Prostate gland (tissue), 2 donors: Measurements from ENCODE around the gene HSDL2. TPM values are rescaled to one million over a fixed set of nuclear protein-coding genes. Genes with fewer than 3 reads are reported as not detected.

Experiments
- DNase-seq: peaks from one replicate; pipeline ENCODE4 v3.0.0-alpha.2; 2019; ENCODE audit warnings: low spot score
- H3K27ac ChIP-seq, 2 donors: fragments of 200-600 bp; sonication (generic); 2 replicates each; pipeline ENCODE4 v1.5.1; 2017 to 2019
- H3K27me3 ChIP-seq: fragments of 200-600 bp; sonication (generic); replicated peaks from 2 replicates; pipeline ENCODE4 v1.5.1; 2019; ENCODE audit not compliant: insufficient read depth
- H3K36me3 ChIP-seq, 2 donors: fragments of 200-600 bp; sonication (generic); 1 replicate in 1 of 2; 2 replicates in 1 of 2; pipeline versions ENCODE4 v1.5.1 to v1.8.1; 2017 to 2019
- H3K4me1 ChIP-seq: fragments of 200-600 bp; sonication (generic); replicated peaks from 2 replicates; pipeline ENCODE4 v1.5.1; 2019
- H3K4me3 ChIP-seq, 2 donors: fragments of 200-600 bp; sonication (generic); 2 replicates each; pipeline ENCODE4 v1.5.1; 2017 to 2019
- H3K9me3 ChIP-seq: fragments of 200-600 bp; sonication (generic); 2 replicates; pipeline ENCODE4 v1.5.1; 2017
- POLR2A ChIP-seq: fragments of 450-650 bp; IDR thresholded peaks from one replicate; pipeline ENCODE4 v1.6.1; 2016; ENCODE audit warnings: antibody characterized with exemption, mild to moderate bottlenecking
- POLR2AphosphoS5 ChIP-seq: sonication (generic); formaldehyde crosslinking; IDR thresholded peaks from one replicate; pipeline ENCODE4 v1.6.1; 2017; ENCODE audit warnings: antibody characterized with exemption
- WGBS: methylation state at CpG from one replicate; pipeline ENCODE4 v1.1.5; 2018; 5-methylcytosine and 5-hydroxymethylcytosine counted together
- intact Hi-C: fragments of 100-400 bp; cut with DNase I; formaldehyde crosslinking; loops from one replicate; pipeline ENCODE4 v1.14.2; 2022
- total RNA-seq, 2 donors: library from RNA; depleted of rRNA; stranded (reverse); fragments of >200 nt; gene quantifications; one replicate each; pipeline ENCODE4 v1.1.0, GENCODE V29; 2016
- TF ChIP-seq, protein P1 (sequence below), 4 experiments: fragments of 200-600 bp in 2 of 4; fragments of 450-650 bp in 2 of 4; sonication (generic) in 2 of 4; IDR thresholded peaks; 1 replicate in 3 of 4; 2 replicates in 1 of 4; pipeline ENCODE4 v1.5.1; 2016 to 2019; ENCODE audit warnings: antibody characterized with exemption in 4 of 4, mild to moderate bottlenecking in 2 of 4, moderate library complexity in 2 of 4

HSDL2 gene
- total RNA-seq, 2 donors from 2014 or later = 22.2 to 25.2 TPM

GRCh38 chr9:112445196-112445595 lies 65.3 kb downstream of the HSDL2 start:
- no peak overlapping the region for H3K27ac ChIP-seq
- H3K4me3 ChIP-seq = no peak overlapping the region
- no peaks in the 10 kb centered on the region for H3K4me1 ChIP-seq
- no peaks in the 10 kb centered on the region for H3K36me3 ChIP-seq
- WGBS = 95% methylated on average over 1 of the region's 1 CpG
- H3K9me3 ChIP-seq = no peaks in the 10 kb centered on the region
- no peaks in the 10 kb centered on the region for H3K27me3 ChIP-seq
- no peak for DNase-seq
- intact Hi-C loops = loop anchor here (10.0 kb wide), 1 partner anchor 260 kb away; no protein-coding TSS in a partner anchor
- no peak for TF ChIP-seq POLR2AphosphoS5
- TF ChIP-seq, protein P1, sequence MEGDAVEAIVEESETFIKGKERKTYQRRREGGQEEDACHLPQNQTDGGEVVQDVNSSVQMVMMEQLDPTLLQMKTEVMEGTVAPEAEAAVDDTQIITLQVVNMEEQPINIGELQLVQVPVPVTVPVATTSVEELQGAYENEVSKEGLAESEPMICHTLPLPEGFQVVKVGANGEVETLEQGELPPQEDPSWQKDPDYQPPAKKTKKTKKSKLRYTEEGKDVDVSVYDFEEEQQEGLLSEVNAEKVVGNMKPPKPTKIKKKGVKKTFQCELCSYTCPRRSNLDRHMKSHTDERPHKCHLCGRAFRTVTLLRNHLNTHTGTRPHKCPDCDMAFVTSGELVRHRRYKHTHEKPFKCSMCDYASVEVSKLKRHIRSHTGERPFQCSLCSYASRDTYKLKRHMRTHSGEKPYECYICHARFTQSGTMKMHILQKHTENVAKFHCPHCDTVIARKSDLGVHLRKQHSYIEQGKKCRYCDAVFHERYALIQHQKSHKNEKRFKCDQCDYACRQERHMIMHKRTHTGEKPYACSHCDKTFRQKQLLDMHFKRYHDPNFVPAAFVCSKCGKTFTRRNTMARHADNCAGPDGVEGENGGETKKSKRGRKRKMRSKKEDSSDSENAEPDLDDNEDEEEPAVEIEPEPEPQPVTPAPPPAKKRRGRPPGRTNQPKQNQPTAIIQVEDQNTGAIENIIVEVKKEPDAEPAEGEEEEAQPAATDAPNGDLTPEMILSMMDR (IDR thresholded peaks at IDR 0.05) = no peak
- TF ChIP-seq POLR2A = no peak

DNA sequence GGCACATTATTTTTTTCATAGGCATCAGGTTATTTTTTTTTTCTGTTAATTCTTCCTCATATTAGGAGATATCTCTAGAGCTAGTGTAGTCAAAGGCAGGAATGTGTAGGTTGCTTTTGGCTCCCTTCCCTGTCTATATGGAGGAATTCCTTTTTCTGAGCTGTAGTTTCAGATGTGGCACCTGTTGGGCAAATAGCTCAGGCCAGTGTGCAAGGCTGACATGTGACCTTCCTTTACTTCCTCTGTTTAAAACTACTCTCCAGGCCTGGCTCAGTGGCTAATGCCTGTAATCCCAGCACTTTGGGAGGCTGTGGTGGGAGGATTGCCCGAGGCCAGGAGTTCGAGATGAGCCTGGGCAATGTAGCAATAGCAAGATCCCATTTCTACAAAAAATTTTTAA lies 66.2 kb downstream of the HSDL2 start:
- Histone ChIP-seq H3K27ac (no peak overlapping the region), H3K4me1 (no peaks in the 10 kb centered on the region), H3K27me3 (no peaks in the 10 kb centered on the region), H3K4me3 (no peak overlapping the region), H3K9me3 (no peaks in the 10 kb centered on the region), H3K36me3 (no peaks in the 10 kb centered on the region)
- DNase-seq = no peak
- intact Hi-C loops = loop anchor here (10.0 kb wide), 1 partner anchor 259 kb away; no protein-coding TSS in a partner anchor
- WGBS = 93% methylated on average over 2 of the region's 2 CpGs
- TF ChIP-seq, protein P1 (IDR thresholded peaks at IDR 0.05) = no peak
- TF ChIP-seq POLR2A (no peak), POLR2AphosphoS5 (no peak)

DNA sequence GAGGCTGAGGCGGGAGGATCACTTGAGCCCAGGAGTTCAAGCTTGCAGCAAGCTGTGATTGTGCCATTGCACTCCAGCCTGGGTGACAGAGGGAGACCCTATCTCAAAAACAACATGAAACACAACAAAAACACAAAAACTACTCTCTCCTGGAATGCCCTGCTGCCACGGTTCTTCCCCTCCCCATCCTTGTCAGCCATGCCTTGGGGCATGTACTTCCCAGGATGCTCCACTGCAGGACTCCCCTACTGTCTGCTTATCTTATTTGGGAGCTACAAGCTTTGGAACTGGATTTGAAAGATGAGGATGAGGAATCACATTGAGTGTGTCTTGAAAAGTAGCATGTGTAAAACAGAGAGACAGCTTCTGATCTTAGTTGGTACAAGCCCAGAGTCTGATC lies 66.6 kb downstream of the HSDL2 start:
- TF ChIP-seq, protein P1 (IDR thresholded peaks at IDR 0.05) = no peak
- TF ChIP-seq POLR2A = no peak
- no peak for TF ChIP-seq POLR2AphosphoS5
- Histone ChIP-seq H3K9me3 (no peaks in the 10 kb centered on the region), H3K27ac (no peak overlapping the region), H3K36me3 (no peaks in the 10 kb centered on the region), H3K4me1 (no peaks in the 10 kb centered on the region), H3K27me3 (no peaks in the 10 kb centered on the region), H3K4me3 (no peak overlapping the region)
- intact Hi-C loops = loop anchor here (10.0 kb wide), 1 partner anchor 258 kb away; no protein-coding TSS in a partner anchor
- DNase-seq = no peak
- 69% methylated on average over 2 of the region's 2 CpGs for WGBS

DNA sequence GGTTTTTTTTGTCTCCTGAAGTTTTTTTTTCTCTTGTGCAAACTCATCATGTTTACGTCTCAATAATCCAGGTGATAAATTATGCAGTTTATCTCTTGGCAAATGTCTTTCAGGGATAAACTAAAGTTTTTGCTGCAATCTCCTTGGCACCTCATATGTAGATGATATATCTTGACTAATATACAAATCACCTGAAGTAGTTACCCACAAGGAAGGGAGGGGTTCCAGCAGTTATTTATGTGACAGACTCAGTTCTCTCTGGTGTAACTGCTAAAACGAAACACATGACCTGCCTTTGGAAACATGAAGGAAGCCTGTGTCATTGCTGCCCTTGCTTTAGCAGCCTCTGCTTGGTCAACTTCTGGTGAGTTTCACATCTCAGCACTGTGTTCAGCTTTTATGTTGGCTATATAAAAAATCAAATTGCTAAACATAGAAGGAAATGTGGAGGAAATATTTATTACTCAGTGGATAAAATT lies 67.4 kb downstream of the HSDL2 start:
- H3K4me3 ChIP-seq = no peak overlapping the region
- intact Hi-C loops = loop anchor here (10.0 kb wide), 1 partner anchor 257 kb away; no protein-coding TSS in a partner anchor
- WGBS = 14% methylated on average over 2 of the region's 2 CpGs
- no peak overlapping the region for H3K27ac ChIP-seq
- H3K9me3 ChIP-seq = no peaks in the 10 kb centered on the region
- no peaks in the 10 kb centered on the region for H3K27me3 ChIP-seq
- TF ChIP-seq POLR2AphosphoS5 (no peak), POLR2A (no peak)
- TF ChIP-seq, protein P1 (IDR thresholded peaks at IDR 0.05) = no peak
- no peaks in the 10 kb centered on the region for H3K4me1 ChIP-seq
- no peak for DNase-seq
- no peaks in the 10 kb centered on the region for H3K36me3 ChIP-seq

- Histone ChIP-seq H3K4me3 (no peak overlapping the region), H3K36me3 (no peaks in the 10 kb centered on the region)
- TF ChIP-seq, protein P1 (IDR thresholded peaks at IDR 0.05) = no peak
- TF ChIP-seq POLR2AphosphoS5 (no peak), POLR2A (no peak)
These were observed 82.9 kb downstream of the HSDL2 start for GRCh38 chr9:112462855-112463254.

More at GRCh38 chr9:112462855-112463254, 82.9 kb downstream of the HSDL2 start:
- Histone ChIP-seq H3K27me3 (no peaks in the 10 kb centered on the region), H3K9me3 (no peaks in the 10 kb centered on the region), H3K27ac (no peak overlapping the region), H3K4me1 (no peaks in the 10 kb centered on the region)
- intact Hi-C loops = no loop called here
- DNase-seq = no peak
- 91% methylated on average over 1 of the region's 1 CpG for WGBS
